Measurements from ENCODE around the gene POU2F1. TPM values are rescaled to one million over a fixed set of nuclear protein-coding genes. Genes with fewer than 3 reads are reported as not detected.

The POU2F1 gene
- total RNA-seq, 1 experiment from 2014 or later, result 24.5 TPM

DNA sequence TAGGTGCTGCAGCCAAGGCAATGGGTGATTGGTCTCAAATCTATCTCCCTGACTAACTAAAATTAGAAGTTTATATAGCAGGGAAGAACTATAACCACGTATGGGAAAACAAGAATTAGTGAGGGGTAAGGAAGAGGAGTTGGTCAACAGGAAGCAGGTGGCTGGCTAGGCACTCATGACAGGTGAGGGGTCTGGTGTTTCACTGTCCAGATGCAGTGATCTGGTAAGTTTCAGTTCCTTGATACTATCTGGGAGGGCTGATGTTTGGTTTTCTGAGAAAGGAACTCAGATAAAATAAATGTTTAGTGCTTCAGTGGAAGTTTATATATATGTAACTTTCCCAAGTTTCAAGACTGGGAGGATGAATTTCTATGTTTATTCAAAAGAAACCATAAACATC, 11.6 kb upstream of the POU2F1 start (continued):
- TF ChIP-seq, protein P1, sequence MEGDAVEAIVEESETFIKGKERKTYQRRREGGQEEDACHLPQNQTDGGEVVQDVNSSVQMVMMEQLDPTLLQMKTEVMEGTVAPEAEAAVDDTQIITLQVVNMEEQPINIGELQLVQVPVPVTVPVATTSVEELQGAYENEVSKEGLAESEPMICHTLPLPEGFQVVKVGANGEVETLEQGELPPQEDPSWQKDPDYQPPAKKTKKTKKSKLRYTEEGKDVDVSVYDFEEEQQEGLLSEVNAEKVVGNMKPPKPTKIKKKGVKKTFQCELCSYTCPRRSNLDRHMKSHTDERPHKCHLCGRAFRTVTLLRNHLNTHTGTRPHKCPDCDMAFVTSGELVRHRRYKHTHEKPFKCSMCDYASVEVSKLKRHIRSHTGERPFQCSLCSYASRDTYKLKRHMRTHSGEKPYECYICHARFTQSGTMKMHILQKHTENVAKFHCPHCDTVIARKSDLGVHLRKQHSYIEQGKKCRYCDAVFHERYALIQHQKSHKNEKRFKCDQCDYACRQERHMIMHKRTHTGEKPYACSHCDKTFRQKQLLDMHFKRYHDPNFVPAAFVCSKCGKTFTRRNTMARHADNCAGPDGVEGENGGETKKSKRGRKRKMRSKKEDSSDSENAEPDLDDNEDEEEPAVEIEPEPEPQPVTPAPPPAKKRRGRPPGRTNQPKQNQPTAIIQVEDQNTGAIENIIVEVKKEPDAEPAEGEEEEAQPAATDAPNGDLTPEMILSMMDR (IDR thresholded peaks at IDR 0.05 in 2 of 3, conservative IDR thresholded peaks at IDR 0.05 in 1 of 3; ENCODE audit: borderline replicate concordance in 1 of 3, insufficient read depth in 1 of 3, low read depth in 2 of 3, low read length in 2 of 3), result no peak
- TF ChIP-seq, protein P2, sequence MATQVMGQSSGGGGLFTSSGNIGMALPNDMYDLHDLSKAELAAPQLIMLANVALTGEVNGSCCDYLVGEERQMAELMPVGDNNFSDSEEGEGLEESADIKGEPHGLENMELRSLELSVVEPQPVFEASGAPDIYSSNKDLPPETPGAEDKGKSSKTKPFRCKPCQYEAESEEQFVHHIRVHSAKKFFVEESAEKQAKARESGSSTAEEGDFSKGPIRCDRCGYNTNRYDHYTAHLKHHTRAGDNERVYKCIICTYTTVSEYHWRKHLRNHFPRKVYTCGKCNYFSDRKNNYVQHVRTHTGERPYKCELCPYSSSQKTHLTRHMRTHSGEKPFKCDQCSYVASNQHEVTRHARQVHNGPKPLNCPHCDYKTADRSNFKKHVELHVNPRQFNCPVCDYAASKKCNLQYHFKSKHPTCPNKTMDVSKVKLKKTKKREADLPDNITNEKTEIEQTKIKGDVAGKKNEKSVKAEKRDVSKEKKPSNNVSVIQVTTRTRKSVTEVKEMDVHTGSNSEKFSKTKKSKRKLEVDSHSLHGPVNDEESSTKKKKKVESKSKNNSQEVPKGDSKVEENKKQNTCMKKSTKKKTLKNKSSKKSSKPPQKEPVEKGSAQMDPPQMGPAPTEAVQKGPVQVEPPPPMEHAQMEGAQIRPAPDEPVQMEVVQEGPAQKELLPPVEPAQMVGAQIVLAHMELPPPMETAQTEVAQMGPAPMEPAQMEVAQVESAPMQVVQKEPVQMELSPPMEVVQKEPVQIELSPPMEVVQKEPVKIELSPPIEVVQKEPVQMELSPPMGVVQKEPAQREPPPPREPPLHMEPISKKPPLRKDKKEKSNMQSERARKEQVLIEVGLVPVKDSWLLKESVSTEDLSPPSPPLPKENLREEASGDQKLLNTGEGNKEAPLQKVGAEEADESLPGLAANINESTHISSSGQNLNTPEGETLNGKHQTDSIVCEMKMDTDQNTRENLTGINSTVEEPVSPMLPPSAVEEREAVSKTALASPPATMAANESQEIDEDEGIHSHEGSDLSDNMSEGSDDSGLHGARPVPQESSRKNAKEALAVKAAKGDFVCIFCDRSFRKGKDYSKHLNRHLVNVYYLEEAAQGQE (IDR thresholded peaks at IDR 0.05; ENCODE audit: low read depth), result no peak
- no peak for TF ChIP-seq POLR2AphosphoS5 (IDR thresholded peaks at IDR 0.05; ENCODE audit: low read depth, low read length)

DNA sequence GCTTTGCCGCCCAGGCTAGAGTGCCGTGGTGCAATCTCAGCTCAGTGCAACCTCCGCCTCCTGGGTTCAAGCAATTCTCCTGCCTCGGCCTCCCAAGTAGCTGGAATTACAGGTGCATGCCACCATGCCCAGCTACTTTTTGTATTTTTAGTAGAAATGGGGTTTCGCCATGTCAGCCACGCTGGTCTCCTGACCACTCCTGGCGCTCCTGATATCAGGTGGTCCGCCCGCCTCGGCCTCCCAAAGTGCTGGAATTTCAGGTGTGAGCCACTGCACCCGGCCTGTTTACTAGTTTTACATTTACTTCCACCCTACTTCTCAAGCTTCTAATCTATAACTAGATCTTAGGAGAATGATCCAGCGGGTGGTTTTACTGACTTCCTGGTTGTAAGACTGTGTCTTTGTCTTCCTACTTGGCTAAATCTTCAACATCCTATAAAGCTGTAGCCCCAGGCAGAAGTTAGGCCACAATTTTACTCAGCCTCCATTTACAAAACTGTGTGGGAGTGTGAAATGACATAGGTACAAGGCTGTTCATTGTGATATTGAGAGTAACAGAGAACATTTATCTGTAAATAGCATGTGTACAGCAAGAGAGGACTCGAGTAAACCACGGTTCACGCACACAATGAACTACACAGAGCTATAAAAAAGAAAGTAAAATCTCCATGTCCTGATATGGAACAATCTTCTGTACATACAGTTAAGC, 9.6 kb upstream of the POU2F1 start:
- CTCF ChIA-PET, result interaction anchor here (0.8 kb wide), 1 partner anchor 9 kb away, joined by 5 read pairs; no protein-coding TSS in a partner anchor
- Histone ChIP-seq H2AFZ (ENCODE audit: low read depth, low read length, poor library complexity, severe bottlenecking) (no peak overlapping the region), H4K20me1 (ENCODE audit: insufficient read depth) (no peaks in the 10 kb centered on the region), H3K9ac (ENCODE audit: low read length) (no peak overlapping the region), H3K4me2 (ENCODE audit: low read length) (no peak overlapping the region), H3K4me1 (ENCODE audit: control insufficient read depth in 1 of 2, insufficient read depth in 2 of 2, low read length in 2 of 2) (no peaks in the 10 kb centered on the region), H3K9me3 (ENCODE audit: control insufficient read depth in 1 of 2, insufficient read depth in 1 of 2, low read depth in 1 of 2, low read length in 2 of 2) (peaks cover 0 to 11% of the 10 kb centered on the region in 2 experiments; a peak in 1 of 4 replicates), H3K36me3 (ENCODE audit: control insufficient read depth in 1 of 2, insufficient read depth in 2 of 2, low read length in 2 of 2) (no peaks in the 10 kb centered on the region), H3K79me2 (ENCODE audit: insufficient read depth, low read length) (no peaks in the 10 kb centered on the region), H3K27me3 (ENCODE audit: insufficient read depth, low read length) (no peaks in the 10 kb centered on the region), H3K9me2 (ENCODE audit: insufficient read depth) (no peaks in the 10 kb centered on the region), H3K4me3 (replicated peaks in 1 of 2; ENCODE audit: low read depth in 1 of 2, low read length in 2 of 2) (no peak overlapping the region), H3K27ac (ENCODE audit: low read depth, low read length) (no peak overlapping the region)
- no TSS peak for BruUV-seq (replicated peaks)
- intact Hi-C loops (cut with micrococcal nuclease), result no loop called here
- DNase-seq (ENCODE audit: low read depth, low spot score) (no peak), ATAC-seq (no peak)
- POLR2A ChIA-PET, result interaction anchor here (1.5 kb wide), 1 partner anchor 9 kb away, joined by 7 read pairs; the partner anchor contains the start of gene POU2F1
- RAD21 ChIA-PET (ENCODE audit: low non-redundant PET in 1 of 2, low total read pairs in 2 of 2, uncharacterized antibody in 2 of 2, unreplicated experiment in 2 of 2), result interaction anchor here in 1 of 2 experiments (0.7 kb wide), 1 partner anchor 144 kb away, joined by 3 read pairs; no protein-coding TSS in a partner anchor
- TF ChIP-seq, protein P3, sequence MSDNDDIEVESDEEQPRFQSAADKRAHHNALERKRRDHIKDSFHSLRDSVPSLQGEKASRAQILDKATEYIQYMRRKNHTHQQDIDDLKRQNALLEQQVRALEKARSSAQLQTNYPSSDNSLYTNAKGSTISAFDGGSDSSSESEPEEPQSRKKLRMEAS (IDR thresholded peaks at IDR 0.05), result no peak
- TF ChIP-seq, protein P1 (IDR thresholded peaks at IDR 0.05 in 2 of 3, conservative IDR thresholded peaks at IDR 0.05 in 1 of 3; ENCODE audit: borderline replicate concordance in 1 of 3, insufficient read depth in 1 of 3, low read depth in 2 of 3, low read length in 2 of 3), result no peak
- TF ChIP-seq SRF (IDR thresholded peaks at IDR 0.05; ENCODE audit: low read depth) (no peak), YY1 (IDR thresholded peaks at IDR 0.05; ENCODE audit: extremely low read depth, insufficient replicate concordance, low read depth, low read length) (no peak), FOSL1 (IDR thresholded peaks at IDR 0.05; ENCODE audit: low read depth) (no peak), SIN3A (IDR thresholded peaks at IDR 0.05; ENCODE audit: low read depth) (no peak), CBX3 (IDR thresholded peaks at IDR 0.05; ENCODE audit: low read depth) (no peak)
- TF ChIP-seq, protein P2 (IDR thresholded peaks at IDR 0.05; ENCODE audit: low read depth), result no peak

Data from HCT116 (cell line).